GM18519 (cell line): ENCODE data around the gene STAMBP.

ENCODE experiments used
- ATAC-seq: cut with Tn5 transposase; IDR thresholded peaks from one replicate; pipeline ENCODE4 v1.9.1; 2021; ENCODE audit warnings: mild to moderate bottlenecking, moderate library complexity; ENCODE audit not compliant: unreplicated experiment, low FRiP score

The STAMBP gene

GRCh38 chr2:73922681-73923080, 93.9 kb downstream of the STAMBP start:
- ATAC-seq = no peak
